NCI-H187 (cell line): Measurements from ENCODE around the gene PDE4DIP.
"Not testable (repeated sequence)": the region's sequence is repeated elsewhere in the genome, so short reads cannot be mapped to it uniquely, and the experiment has no call there.

ENCODE experiments used
- DNase-seq, 2 experiments: peaks; one replicate each; lab custom pipeline; 2025; lab: John Stamatoyannopoulos, UW

The PDE4DIP gene

GRCh38 chr1:148921047-148921446, 76.8 kb downstream of the PDE4DIP start:
- not testable (repeated sequence) for DNase-seq

- not testable (repeated sequence) for DNase-seq
Measured at GRCh38 chr1:148923798-148924197, 79.6 kb downstream of the PDE4DIP start.

- not testable (repeated sequence) for DNase-seq
Measured at GRCh38 chr1:148927645-148928044, 83.4 kb downstream of the PDE4DIP start.

GRCh38 chr1:148929253-148929652, 85.0 kb downstream of the PDE4DIP start:
- DNase-seq = not testable (repeated sequence)

- DNase-seq = not testable (repeated sequence)
Measured at GRCh38 chr1:148935381-148936002, 91.3 kb downstream of the PDE4DIP start.

- DNase-seq = not testable (repeated sequence)
Measured at GRCh38 chr1:148942906-148943305, 98.7 kb downstream of the PDE4DIP start.

- DNase-seq = not testable (repeated sequence)
Measured at GRCh38 chr1:148945130-148945529, 100.9 kb downstream of the PDE4DIP start.

GRCh38 chr1:148948768-148949167, 104.5 kb downstream of the PDE4DIP start:
- not testable (repeated sequence) for DNase-seq

- DNase-seq = peak; percentile 81 to 95
Measured at GRCh38 chr1:148951336-148952227, 107.4 kb downstream of the PDE4DIP start.

GRCh38 chr1:148952253-148952937, 108.2 kb downstream of the PDE4DIP start:
- DNase-seq = not testable (repeated sequence)

GRCh38 chr1:148952938-148953616, 108.8 kb downstream of the PDE4DIP start:
- not testable (repeated sequence) for DNase-seq

- not testable (repeated sequence) for DNase-seq
Measured at GRCh38 chr1:148953730-148954129, 109.5 kb downstream of the PDE4DIP start.

GRCh38 chr1:148958343-148958742, 114.1 kb downstream of the PDE4DIP start:
- DNase-seq = not testable (repeated sequence)

- DNase-seq = not testable (repeated sequence)
Measured at GRCh38 chr1:148960212-148961000, 116.2 kb downstream of the PDE4DIP start.

- DNase-seq = not testable (repeated sequence)
Measured at GRCh38 chr1:148962127-148962857, 118.1 kb downstream of the PDE4DIP start.

GRCh38 chr1:148966084-148966483, 121.9 kb downstream of the PDE4DIP start:
- not testable (repeated sequence) for DNase-seq

GRCh38 chr1:148967580-148967979, 123.4 kb downstream of the PDE4DIP start:
- not testable (repeated sequence) for DNase-seq

- not testable (repeated sequence) for DNase-seq
Measured at GRCh38 chr1:148968682-148969081, 124.5 kb downstream of the PDE4DIP start.

- not testable (repeated sequence) for DNase-seq
Measured at GRCh38 chr1:148969126-148969525, 124.9 kb downstream of the PDE4DIP start.

- DNase-seq = not testable (repeated sequence)
Measured at GRCh38 chr1:148975453-148975852, 131.2 kb downstream of the PDE4DIP start.
